Thyroid gland (tissue), 4 donors: ENCODE measurements around the gene CDC42SE2. TPM values are rescaled to one million over a fixed set of nuclear protein-coding genes. Genes with fewer than 3 reads are reported as not detected.

Source experiments
- DNase-seq, 2 donors: peaks; one replicate each; pipeline ENCODE4 v3.0.0-alpha.2; 2019
- H3K27ac ChIP-seq, 3 donors: fragments of 200-600 bp; sonication (generic); 1 replicate in 2 of 3; 2 replicates in 1 of 3; pipeline ENCODE4 v1.5.1; 2016 to 2019; ENCODE audit warnings: mild to moderate bottlenecking in 1 of 3, moderate library complexity in 1 of 3
- H3K27me3 ChIP-seq: fragments of 200-600 bp; sonication (generic); one replicate; pipeline ENCODE4 v1.5.1; 2019
- H3K36me3 ChIP-seq, 2 donors: fragments of 200-600 bp; sonication (generic); one replicate each; pipeline ENCODE4 v1.5.1; 2016 to 2019
- H3K4me1 ChIP-seq, 2 donors: fragments of 200-600 bp; sonication (generic); one replicate each; pipeline ENCODE4 v1.5.1; 2017 to 2019
- H3K4me3 ChIP-seq, 3 donors: fragments of 200-600 bp; sonication (generic); replicated peaks in 1 of 3; 1 replicate in 2 of 3; 2 replicates in 1 of 3; pipeline ENCODE4 v1.5.1; 2016; ENCODE audit warnings: mild to moderate bottlenecking in 1 of 3
- H3K9me3 ChIP-seq: fragments of 200-600 bp; sonication (generic); one replicate; pipeline ENCODE4 v1.5.1; 2017
- CTCF ChIP-seq, 6 experiments: fragments of 200-600 bp in 3 of 6; fragments of 450-650 bp in 3 of 6; sonication (generic) in 3 of 6; IDR thresholded peaks; one replicate each; pipeline ENCODE4 v1.5.1; 2016 to 2019; ENCODE audit warnings: antibody characterized with exemption in 6 of 6, mild to moderate bottlenecking in 2 of 6, inconsistent platforms in 1 of 6, moderate library complexity in 1 of 6
- POLR2A ChIP-seq, 2 donors: fragments of 450-650 bp; IDR thresholded peaks; one replicate each; pipeline ENCODE4 v1.6.1; 2017; ENCODE audit warnings: antibody characterized with exemption in 2 of 2, mild to moderate bottlenecking in 2 of 2, moderate library complexity in 1 of 2
- WGBS, 2 donors: methylation state at CpG; one replicate each; pipeline ENCODE4 v1.1.5; 2017; 5-methylcytosine and 5-hydroxymethylcytosine counted together
- intact Hi-C: fragments of 100-400 bp; cut with DNase I; formaldehyde crosslinking; loops from one replicate; pipeline ENCODE4 v1.15.1; 2023
- total RNA-seq, 4 donors: library from RNA; depleted of rRNA; stranded (reverse); fragments of >200 nt; gene quantifications; one replicate each; pipeline ENCODE4 v1.2.3, GENCODE V29; 2016

Gene CDC42SE2
- total RNA-seq, 4 donors from 2014 or later, result 74.9 to 92.5 (median 83.8) TPM

GRCh38 chr5:131373265-131373664 lies 109.4 kb downstream of the CDC42SE2 start:
- Histone ChIP-seq H3K36me3 (no peaks in the 10 kb centered on the region), H3K4me1 (peaks cover 4 to 13% of the 10 kb centered on the region in 2 donors), H3K4me3 (no peak overlapping the region), H3K27me3 (no peaks in the 10 kb centered on the region), H3K9me3 (no peaks in the 10 kb centered on the region), H3K27ac (no peak overlapping the region)
- WGBS, 2 donors, result 91 to 93% methylated on average over 5 of the region's 5 CpGs
- no peak for TF ChIP-seq POLR2A (IDR thresholded peaks at IDR 0.05)
- TF ChIP-seq CTCF (IDR thresholded peaks at IDR 0.05), result no peak
- intact Hi-C loops, result no loop called here
- no peak for DNase-seq

GRCh38 chr5:131375351-131375750 lies 111.5 kb downstream of the CDC42SE2 start:
- H3K27me3 ChIP-seq, result no peaks in the 10 kb centered on the region
- no peaks in the 10 kb centered on the region for H3K36me3 ChIP-seq
- peaks cover 16 to 32% of the 10 kb centered on the region in 2 donors for H3K4me1 ChIP-seq
- no peak overlapping the region for H3K4me3 ChIP-seq
- intact Hi-C loops, result no loop called here
- TF ChIP-seq POLR2A (IDR thresholded peaks at IDR 0.05) (no peak), CTCF (IDR thresholded peaks at IDR 0.05) (no peak)
- H3K27ac ChIP-seq, result peak overlapping the region; percentile 43 to 62 (median 43)
- H3K9me3 ChIP-seq, result no peaks in the 10 kb centered on the region
- WGBS, 2 donors, result 49 to 61% methylated on average over 2 of the region's 2 CpGs
- DNase-seq, result peak; percentile 59 to 67

- Histone ChIP-seq H3K4me3 (no peak overlapping the region), H3K27ac (peak overlapping the region in 1 of 3 donors; percentile 74), H3K4me1 (peaks cover 36 to 52% of the 10 kb centered on the region in 2 donors), H3K27me3 (no peaks in the 10 kb centered on the region), H3K9me3 (no peaks in the 10 kb centered on the region), H3K36me3 (no peaks in the 10 kb centered on the region)
- no peak for DNase-seq
- TF ChIP-seq CTCF (IDR thresholded peaks at IDR 0.05), result no peak
- no peak for TF ChIP-seq POLR2A (IDR thresholded peaks at IDR 0.05)
- 99 to 100% methylated on average over 6 of the region's 6 CpGs for WGBS, 2 donors
- intact Hi-C loops, result no loop called here
These were observed 113.5 kb downstream of the CDC42SE2 start for GRCh38 chr5:131377346-131377745.

GRCh38 chr5:131377785-131378325 lies 114.0 kb downstream of the CDC42SE2 start:
- Histone ChIP-seq H3K27ac (peak overlapping the region in 1 of 3 donors; percentile 74), H3K4me1 (peaks cover 41 to 57% of the 10 kb centered on the region in 2 donors), H3K27me3 (no peaks in the 10 kb centered on the region), H3K36me3 (no peaks in the 10 kb centered on the region), H3K4me3 (no peak overlapping the region), H3K9me3 (no peaks in the 10 kb centered on the region)
- 72 to 82% methylated on average over 2 of the region's 2 CpGs for WGBS, 2 donors
- intact Hi-C loops, result no loop called here
- DNase-seq, result no peak
- TF ChIP-seq CTCF (IDR thresholded peaks at IDR 0.05), result no peak
- no peak for TF ChIP-seq POLR2A (IDR thresholded peaks at IDR 0.05)

GRCh38 chr5:131378721-131379541 lies 115.1 kb downstream of the CDC42SE2 start:
- H3K27ac ChIP-seq, result peak overlapping the region; percentile 63 to 74 (median 73)
- intact Hi-C loops, result no loop called here
- DNase-seq, result no peak
- no peaks in the 10 kb centered on the region for H3K27me3 ChIP-seq
- peaks cover 49 to 60% of the 10 kb centered on the region in 2 donors for H3K4me1 ChIP-seq
- TF ChIP-seq POLR2A (IDR thresholded peaks at IDR 0.05), result no peak
- TF ChIP-seq CTCF (IDR thresholded peaks at IDR 0.05), result no peak
- H3K9me3 ChIP-seq, result no peaks in the 10 kb centered on the region
- H3K4me3 ChIP-seq, result no peak overlapping the region
- no peaks in the 10 kb centered on the region for H3K36me3 ChIP-seq
